ENCODE results near the gene SPATA45.

SPATA45 gene

GRCh38 chr1:212780759-212781158, 66.7 kb downstream of the SPATA45 start:
- DNase-seq (ENCODE audit: low read depth), result no peak

All from stimulated activated CD4-positive, alpha-beta T cell treated with anti-CD3 and anti-CD28 coated beads, Interleukin-2, amount 100 ng/mL, for 4 hours (primary cell).